WTC11 (cell line): Measurements from ENCODE around the gene SAMD4A. TPM values are rescaled to one million over a fixed set of nuclear protein-coding genes. Genes with fewer than 3 reads are reported as not detected.

Experiments
- ATAC-seq: fragments of 200-7000 bp; cut with Tn5 transposase; 2 replicates; pipeline ENCODE4 v1.10.0; 2021; ENCODE audit warnings: mild to moderate bottlenecking, moderate library complexity
- CTCF ChIA-PET: fragments of 300-600 bp; sonication (Branson Sonifier 250); formaldehyde crosslinking; loops from one replicate; lab custom pipeline; 2021; ENCODE audit warnings: antibody characterized with exemption; lab: Charles Lee
- POLR2A ChIA-PET: fragments of 350-600 bp; sonication (Branson Sonifier 250); formaldehyde crosslinking; loops from one replicate; lab custom pipeline; 2021; ENCODE audit warnings: antibody characterized with exemption; lab: Charles Lee
- DNase-seq: peaks from one replicate; pipeline ENCODE4 v3.0.0; 2021; ENCODE audit warnings: low spot score
- H3K27ac Mint-ChIP-seq: 2 replicates; pipeline ENCODE4 v1.8.0; 2021; ENCODE audit warnings: mixed read lengths
- H3K27me3 Mint-ChIP-seq: 2 replicates; pipeline ENCODE4 v1.8.0; 2021; ENCODE audit warnings: low read depth, mild to moderate bottlenecking, moderate library complexity, mixed read lengths
- H3K36me3 Mint-ChIP-seq: 2 replicates; pipeline ENCODE4 v1.8.0; 2021; ENCODE audit warnings: mixed read lengths
- H3K4me1 Mint-ChIP-seq: 2 replicates; pipeline ENCODE4 v1.8.0; 2022; ENCODE audit warnings: mixed read lengths
- H3K4me3 Mint-ChIP-seq: 2 replicates; pipeline ENCODE4 v1.8.0; 2021; ENCODE audit warnings: mild to moderate bottlenecking, moderate library complexity, mixed read lengths
- H3K9me3 Mint-ChIP-seq: 2 replicates; pipeline ENCODE4 v1.8.0; 2021; ENCODE audit warnings: mixed read lengths
- AFF4 ChIP-seq: sonication (generic); formaldehyde crosslinking; IDR thresholded peaks from 2 replicates; pipeline ENCODE4 v1.8.1; 2023; ENCODE audit warnings: mild to moderate bottlenecking, missing genetic modification reagents, borderline replicate concordance
- AR ChIP-seq: fragments of 250-450 bp; sonication (Bioruptor Pico); IDR thresholded peaks from 2 replicates; pipeline ENCODE4 v1.9.0; 2021; ENCODE audit warnings: mild to moderate bottlenecking
- ARID4B ChIP-seq: sonication (generic); formaldehyde crosslinking; IDR thresholded peaks from 2 replicates; pipeline ENCODE4 v1.8.0; 2023; ENCODE audit warnings: missing genetic modification reagents, mild to moderate bottlenecking, borderline replicate concordance
- ATF1 ChIP-seq: sonication (generic); formaldehyde crosslinking; IDR thresholded peaks from 2 replicates; pipeline ENCODE4 v1.8.1; 2023; ENCODE audit warnings: mild to moderate bottlenecking, moderate library complexity, missing genetic modification reagents
- ETV6 ChIP-seq: sonication (generic); formaldehyde crosslinking; IDR thresholded peaks from 2 replicates; pipeline ENCODE4 v1.8.1; 2022; ENCODE audit warnings: mild to moderate bottlenecking, missing genetic modification reagents
- MAX ChIP-seq: sonication (generic); formaldehyde crosslinking; IDR thresholded peaks from 2 replicates; pipeline ENCODE4 v1.8.0; 2022; ENCODE audit warnings: mild to moderate bottlenecking, missing genetic modification reagents
- NR1H2 ChIP-seq: sonication (generic); formaldehyde crosslinking; IDR thresholded peaks from 2 replicates; pipeline ENCODE4 v1.9.0; 2021; ENCODE audit warnings: mild to moderate bottlenecking, moderate library complexity, missing genetic modification reagents
- SMAD4 ChIP-seq: sonication (generic); formaldehyde crosslinking; IDR thresholded peaks from 2 replicates; pipeline ENCODE4 v1.8.0; 2022; ENCODE audit warnings: mild to moderate bottlenecking, missing genetic modification reagents
- TEAD1 ChIP-seq: sonication (generic); formaldehyde crosslinking; IDR thresholded peaks from 2 replicates; pipeline ENCODE4 v1.8.0; 2022; ENCODE audit warnings: mild to moderate bottlenecking, missing genetic modification reagents
- ZNF121 ChIP-seq: sonication (generic); formaldehyde crosslinking; IDR thresholded peaks from 2 replicates; pipeline ENCODE4 v1.8.0; 2023; ENCODE audit warnings: missing genetic modification reagents
- ZNF219 ChIP-seq: sonication (generic); formaldehyde crosslinking; IDR thresholded peaks from 2 replicates; pipeline ENCODE4 v1.8.0; 2023; ENCODE audit warnings: missing genetic modification reagents, mild to moderate bottlenecking, borderline replicate concordance
- ZNF671 ChIP-seq: fragments of 250-450 bp; sonication (Bioruptor Pico); IDR thresholded peaks from 2 replicates; pipeline ENCODE4 v1.8.0; 2021; ENCODE audit warnings: mild to moderate bottlenecking
- total RNA-seq: library from RNA; stranded (reverse); gene quantifications from 3 replicates; pipeline ENCODE4 v1.2.3, GENCODE V29; 2021
- TF ChIP-seq, protein P1 (sequence below): sonication (generic); formaldehyde crosslinking; IDR thresholded peaks from 2 replicates; pipeline ENCODE4 v1.8.1; 2023; ENCODE audit warnings: mild to moderate bottlenecking, moderate library complexity, missing genetic modification reagents
- TF ChIP-seq, protein P2 (sequence below): fragments of 250-450 bp; sonication (Bioruptor Pico); conservative IDR thresholded peaks from 2 replicates; pipeline ENCODE4 v1.9.0; 2021; ENCODE audit warnings: mild to moderate bottlenecking
- TF ChIP-seq, protein P3 (sequence below): fragments of 250-450 bp; sonication (Bioruptor Pico); IDR thresholded peaks from 2 replicates; pipeline ENCODE4 v1.9.0; 2021; ENCODE audit warnings: mild to moderate bottlenecking, borderline replicate concordance

SAMD4A gene
- total RNA-seq, 1 experiment from 2014 or later = 6.0 TPM

DNA sequence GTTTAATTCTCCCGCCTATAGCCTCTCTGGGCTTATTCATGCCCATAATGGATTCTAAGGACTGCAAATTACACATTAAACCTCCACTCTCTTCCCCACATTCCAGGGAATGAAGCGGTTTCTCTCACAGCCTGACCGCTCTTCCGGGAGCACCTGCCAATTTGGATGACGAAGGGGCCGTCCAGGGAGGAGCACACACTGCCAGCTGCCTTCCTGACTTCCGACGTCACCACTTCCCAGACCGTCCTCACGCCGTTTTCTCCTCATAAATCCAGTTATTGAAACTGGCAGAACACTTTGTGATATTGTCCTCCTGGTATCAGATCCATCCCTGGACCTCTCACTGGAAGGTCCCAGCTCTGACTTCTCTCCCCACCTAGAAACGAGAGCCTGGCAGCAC, 248.1 kb downstream of the SAMD4A start (continued):
- no peak for TF ChIP-seq ARID4B
- TF ChIP-seq, protein P1, sequence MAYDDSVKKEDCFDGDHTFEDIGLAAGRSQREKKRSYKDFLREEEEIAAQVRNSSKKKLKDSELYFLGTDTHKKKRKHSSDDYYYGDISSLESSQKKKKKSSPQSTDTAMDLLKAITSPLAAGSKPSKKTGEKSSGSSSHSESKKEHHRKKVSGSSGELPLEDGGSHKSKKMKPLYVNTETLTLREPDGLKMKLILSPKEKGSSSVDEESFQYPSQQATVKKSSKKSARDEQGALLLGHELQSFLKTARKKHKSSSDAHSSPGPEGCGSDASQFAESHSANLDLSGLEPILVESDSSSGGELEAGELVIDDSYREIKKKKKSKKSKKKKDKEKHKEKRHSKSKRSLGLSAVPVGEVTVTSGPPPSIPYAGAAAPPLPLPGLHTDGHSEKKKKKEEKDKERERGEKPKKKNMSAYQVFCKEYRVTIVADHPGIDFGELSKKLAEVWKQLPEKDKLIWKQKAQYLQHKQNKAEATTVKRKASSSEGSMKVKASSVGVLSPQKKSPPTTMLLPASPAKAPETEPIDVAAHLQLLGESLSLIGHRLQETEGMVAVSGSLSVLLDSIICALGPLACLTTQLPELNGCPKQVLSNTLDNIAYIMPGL (CRISPR knock-in tag) = no peak
- TF ChIP-seq AFF4 (CRISPR knock-in tag) = no peak
- no peak for TF ChIP-seq ZNF219 (CRISPR knock-in tag)
- TF ChIP-seq ZNF121 (CRISPR knock-in tag) = no peak

DNA sequence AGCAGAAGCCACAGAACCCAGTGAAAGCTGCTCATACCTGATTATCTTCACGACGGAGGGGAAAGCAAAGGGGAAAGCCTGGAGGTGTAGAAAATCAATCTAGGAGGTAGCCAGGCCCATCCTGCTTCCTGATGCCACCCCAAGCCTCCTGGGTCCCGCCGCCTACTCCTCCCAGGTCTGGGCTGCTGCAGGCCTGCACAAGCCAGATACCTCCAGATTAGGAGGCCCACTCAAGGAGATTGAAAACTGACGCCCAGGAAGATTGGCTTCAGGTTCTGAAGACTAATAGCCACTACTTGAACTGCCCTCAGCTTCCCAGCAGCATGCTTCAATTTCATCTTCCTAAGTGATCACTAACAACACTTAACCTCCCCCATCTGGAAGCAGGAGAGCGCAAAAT, 248.6 kb downstream of the SAMD4A start:
- no peak for DNase-seq
- no peak for ATAC-seq
- Mint-ChIP-seq H3K27me3 (peaks cover 4% of the 10 kb centered on the region), H3K4me1 (no peaks in the 10 kb centered on the region), H3K36me3 (no peaks in the 10 kb centered on the region), H3K4me3 (no peak overlapping the region), H3K9me3 (peaks cover 12% of the 10 kb centered on the region), H3K27ac (no peak overlapping the region)
- CTCF ChIA-PET = interaction anchor here (2.8 kb wide), 1 partner anchor 11 kb away, joined by 37 read pairs; no protein-coding TSS in a partner anchor
- POLR2A ChIA-PET = no interaction called here
- no peak for TF ChIP-seq TEAD1 (CRISPR knock-in tag)
- no peak for TF ChIP-seq ZNF219 (CRISPR knock-in tag)
- no peak for TF ChIP-seq AR (CRISPR knock-in tag)
- TF ChIP-seq NR1H2 = no peak
- no peak for TF ChIP-seq ATF1 (CRISPR knock-in tag)
- no peak for TF ChIP-seq ZNF671 (CRISPR knock-in tag)
- TF ChIP-seq MAX (CRISPR knock-in tag) = no peak
- TF ChIP-seq SMAD4 (CRISPR knock-in tag) = no peak
- no peak for TF ChIP-seq ETV6 (CRISPR knock-in tag)
- TF ChIP-seq, protein P2, sequence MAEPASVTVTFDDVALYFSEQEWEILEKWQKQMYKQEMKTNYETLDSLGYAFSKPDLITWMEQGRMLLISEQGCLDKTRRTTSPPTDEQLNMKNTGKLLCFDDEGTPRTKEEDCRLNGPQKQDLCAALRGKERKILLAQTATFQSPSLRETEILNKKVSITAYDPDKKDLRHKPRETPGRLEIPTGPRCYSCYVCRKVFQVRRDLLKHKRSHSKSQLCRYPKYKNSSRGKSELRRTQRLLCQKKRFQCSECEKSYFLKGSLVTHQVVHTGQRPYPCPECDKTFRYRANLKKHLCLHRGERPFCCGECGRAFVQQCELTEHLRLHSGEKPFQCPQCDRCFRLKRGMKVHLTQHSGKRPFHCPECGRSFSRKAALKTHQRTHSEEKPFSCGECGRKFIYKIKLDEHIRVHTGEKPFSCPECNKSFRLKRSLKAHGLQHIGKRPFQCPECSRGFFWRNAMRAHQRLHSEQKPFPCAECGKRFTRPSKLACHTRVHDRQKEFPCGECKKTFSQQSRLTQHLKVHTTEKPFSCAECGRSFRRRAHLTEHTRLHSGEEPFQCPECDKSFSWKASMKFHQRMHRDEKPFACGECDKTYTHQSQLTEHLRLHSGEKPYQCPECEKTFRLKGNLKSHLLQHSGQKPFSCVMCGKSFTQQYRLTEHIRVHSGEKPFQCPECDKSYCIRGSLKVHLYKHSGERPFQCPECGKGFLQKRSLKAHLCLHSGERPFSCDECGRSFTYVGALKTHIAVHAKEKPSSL (CRISPR knock-in tag) = no peak
- TF ChIP-seq, protein P3, sequence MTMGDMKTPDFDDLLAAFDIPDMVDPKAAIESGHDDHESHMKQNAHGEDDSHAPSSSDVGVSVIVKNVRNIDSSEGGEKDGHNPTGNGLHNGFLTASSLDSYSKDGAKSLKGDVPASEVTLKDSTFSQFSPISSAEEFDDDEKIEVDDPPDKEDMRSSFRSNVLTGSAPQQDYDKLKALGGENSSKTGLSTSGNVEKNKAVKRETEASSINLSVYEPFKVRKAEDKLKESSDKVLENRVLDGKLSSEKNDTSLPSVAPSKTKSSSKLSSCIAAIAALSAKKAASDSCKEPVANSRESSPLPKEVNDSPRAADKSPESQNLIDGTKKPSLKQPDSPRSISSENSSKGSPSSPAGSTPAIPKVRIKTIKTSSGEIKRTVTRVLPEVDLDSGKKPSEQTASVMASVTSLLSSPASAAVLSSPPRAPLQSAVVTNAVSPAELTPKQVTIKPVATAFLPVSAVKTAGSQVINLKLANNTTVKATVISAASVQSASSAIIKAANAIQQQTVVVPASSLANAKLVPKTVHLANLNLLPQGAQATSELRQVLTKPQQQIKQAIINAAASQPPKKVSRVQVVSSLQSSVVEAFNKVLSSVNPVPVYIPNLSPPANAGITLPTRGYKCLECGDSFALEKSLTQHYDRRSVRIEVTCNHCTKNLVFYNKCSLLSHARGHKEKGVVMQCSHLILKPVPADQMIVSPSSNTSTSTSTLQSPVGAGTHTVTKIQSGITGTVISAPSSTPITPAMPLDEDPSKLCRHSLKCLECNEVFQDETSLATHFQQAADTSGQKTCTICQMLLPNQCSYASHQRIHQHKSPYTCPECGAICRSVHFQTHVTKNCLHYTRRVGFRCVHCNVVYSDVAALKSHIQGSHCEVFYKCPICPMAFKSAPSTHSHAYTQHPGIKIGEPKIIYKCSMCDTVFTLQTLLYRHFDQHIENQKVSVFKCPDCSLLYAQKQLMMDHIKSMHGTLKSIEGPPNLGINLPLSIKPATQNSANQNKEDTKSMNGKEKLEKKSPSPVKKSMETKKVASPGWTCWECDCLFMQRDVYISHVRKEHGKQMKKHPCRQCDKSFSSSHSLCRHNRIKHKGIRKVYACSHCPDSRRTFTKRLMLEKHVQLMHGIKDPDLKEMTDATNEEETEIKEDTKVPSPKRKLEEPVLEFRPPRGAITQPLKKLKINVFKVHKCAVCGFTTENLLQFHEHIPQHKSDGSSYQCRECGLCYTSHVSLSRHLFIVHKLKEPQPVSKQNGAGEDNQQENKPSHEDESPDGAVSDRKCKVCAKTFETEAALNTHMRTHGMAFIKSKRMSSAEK (CRISPR knock-in tag) = no peak
